PC-3 (cell line): Measurements from ENCODE around the gene ZIC4.

ENCODE experiments used
- EZH2 ChIP-seq: fragments of 300-600 bp; sonication (generic); IDR thresholded peaks from one replicate; pipeline ENCODE4 v1.6.1; 2017; ENCODE audit warnings: antibody characterized with exemption, mild to moderate bottlenecking, low read length; ENCODE audit not compliant: unreplicated experiment
- TF ChIP-seq, protein P1 (sequence below): fragments of 300-600 bp; sonication (generic); conservative IDR thresholded peaks from 2 replicates; pipeline ENCODE4 v1.5.1; 2017; ENCODE audit warnings: antibody characterized with exemption, low read depth, mild to moderate bottlenecking, low read length

DNA sequence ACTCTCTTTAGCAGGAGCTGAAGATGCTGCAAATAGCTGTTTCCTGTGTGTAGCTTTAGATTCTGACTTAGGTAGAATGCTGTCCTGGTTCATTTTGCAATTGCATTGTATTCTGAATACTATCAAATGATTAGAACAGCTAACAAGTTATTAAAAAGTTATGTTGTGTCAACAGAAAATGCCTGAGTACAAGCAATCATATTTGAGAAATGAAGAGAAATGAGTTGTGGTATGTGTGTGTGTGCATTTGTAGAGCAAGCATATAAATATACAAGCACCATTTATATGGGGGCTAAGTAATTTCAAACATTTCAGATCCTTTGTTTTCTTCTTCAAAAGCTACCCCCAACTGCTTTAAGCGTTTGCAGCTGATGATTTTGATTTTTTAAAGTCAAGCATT is 10.6 kb upstream of the ZIC4 start:
- TF ChIP-seq, protein P1, sequence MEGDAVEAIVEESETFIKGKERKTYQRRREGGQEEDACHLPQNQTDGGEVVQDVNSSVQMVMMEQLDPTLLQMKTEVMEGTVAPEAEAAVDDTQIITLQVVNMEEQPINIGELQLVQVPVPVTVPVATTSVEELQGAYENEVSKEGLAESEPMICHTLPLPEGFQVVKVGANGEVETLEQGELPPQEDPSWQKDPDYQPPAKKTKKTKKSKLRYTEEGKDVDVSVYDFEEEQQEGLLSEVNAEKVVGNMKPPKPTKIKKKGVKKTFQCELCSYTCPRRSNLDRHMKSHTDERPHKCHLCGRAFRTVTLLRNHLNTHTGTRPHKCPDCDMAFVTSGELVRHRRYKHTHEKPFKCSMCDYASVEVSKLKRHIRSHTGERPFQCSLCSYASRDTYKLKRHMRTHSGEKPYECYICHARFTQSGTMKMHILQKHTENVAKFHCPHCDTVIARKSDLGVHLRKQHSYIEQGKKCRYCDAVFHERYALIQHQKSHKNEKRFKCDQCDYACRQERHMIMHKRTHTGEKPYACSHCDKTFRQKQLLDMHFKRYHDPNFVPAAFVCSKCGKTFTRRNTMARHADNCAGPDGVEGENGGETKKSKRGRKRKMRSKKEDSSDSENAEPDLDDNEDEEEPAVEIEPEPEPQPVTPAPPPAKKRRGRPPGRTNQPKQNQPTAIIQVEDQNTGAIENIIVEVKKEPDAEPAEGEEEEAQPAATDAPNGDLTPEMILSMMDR: no peak
- TF ChIP-seq EZH2: no peak
